ENCODE results near the gene RXFP2.

Gene RXFP2, protein sequence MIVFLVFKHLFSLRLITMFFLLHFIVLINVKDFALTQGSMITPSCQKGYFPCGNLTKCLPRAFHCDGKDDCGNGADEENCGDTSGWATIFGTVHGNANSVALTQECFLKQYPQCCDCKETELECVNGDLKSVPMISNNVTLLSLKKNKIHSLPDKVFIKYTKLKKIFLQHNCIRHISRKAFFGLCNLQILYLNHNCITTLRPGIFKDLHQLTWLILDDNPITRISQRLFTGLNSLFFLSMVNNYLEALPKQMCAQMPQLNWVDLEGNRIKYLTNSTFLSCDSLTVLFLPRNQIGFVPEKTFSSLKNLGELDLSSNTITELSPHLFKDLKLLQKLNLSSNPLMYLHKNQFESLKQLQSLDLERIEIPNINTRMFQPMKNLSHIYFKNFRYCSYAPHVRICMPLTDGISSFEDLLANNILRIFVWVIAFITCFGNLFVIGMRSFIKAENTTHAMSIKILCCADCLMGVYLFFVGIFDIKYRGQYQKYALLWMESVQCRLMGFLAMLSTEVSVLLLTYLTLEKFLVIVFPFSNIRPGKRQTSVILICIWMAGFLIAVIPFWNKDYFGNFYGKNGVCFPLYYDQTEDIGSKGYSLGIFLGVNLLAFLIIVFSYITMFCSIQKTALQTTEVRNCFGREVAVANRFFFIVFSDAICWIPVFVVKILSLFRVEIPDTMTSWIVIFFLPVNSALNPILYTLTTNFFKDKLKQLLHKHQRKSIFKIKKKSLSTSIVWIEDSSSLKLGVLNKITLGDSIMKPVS

DNA sequence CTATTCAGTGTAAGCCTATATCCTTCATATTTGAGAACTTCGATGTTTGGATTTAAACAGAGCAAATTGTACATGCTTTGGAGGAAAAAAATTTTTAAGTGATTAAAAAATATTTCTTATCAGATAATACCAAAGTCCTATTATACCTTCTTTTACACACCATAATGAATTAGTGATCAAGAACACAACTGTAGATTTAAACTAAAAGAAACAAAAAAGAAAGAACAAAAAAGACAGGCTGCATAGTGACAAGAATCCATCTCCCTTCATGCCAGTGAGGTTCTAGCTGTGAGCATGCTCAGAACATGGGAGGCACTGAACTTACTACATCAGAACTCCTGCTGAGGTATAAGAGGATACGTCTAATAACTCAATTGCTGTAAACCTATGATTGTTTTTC is at the start of gene RXFP2:
Gene RXFP2 (plus strand): TSS at position 301 of the 400 bp plus-strand sequence. CDS start 87 bp downstream, at position 388.
- no peak for DNase-seq

DNA sequence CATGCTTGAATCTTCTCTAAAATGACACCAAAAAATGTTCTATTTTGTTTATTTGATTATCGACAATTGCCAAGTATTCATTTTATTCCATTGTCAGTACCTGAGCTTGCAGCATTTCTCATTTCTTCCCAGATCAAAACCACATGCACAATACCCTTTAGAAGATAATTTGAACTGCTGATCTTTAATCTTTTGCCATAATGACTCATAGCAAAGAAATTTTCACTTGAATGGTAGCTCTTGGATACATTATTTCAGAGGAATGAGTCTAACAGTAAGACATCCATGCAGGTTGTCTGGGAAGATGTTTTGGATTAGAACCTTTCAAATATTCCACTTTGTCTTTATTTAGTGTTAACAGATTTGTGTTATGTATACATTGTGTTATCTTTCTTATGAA is 42.0 kb upstream of the RXFP2 start:
- no peak for DNase-seq

DNA sequence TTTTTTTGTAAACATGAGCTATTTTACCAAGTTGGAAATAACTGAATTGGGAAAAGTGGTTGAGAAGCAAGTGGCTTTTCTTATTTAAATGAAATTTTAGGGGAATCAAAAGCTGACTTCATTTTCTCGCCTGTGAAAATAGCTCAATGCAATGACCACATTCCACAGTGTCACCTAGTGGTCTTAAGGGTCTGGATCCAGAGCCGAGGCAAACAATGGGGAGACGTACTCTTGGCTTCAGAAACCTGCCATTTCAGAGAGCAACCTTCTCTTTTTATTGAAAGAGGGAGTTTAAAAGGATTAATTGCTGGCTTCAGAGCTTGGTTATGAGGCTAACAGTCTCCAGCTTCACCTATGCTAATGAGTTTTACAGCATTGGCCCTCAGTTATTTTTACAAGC is 39.7 kb upstream of the RXFP2 start:
- DNase-seq = no peak

DNA sequence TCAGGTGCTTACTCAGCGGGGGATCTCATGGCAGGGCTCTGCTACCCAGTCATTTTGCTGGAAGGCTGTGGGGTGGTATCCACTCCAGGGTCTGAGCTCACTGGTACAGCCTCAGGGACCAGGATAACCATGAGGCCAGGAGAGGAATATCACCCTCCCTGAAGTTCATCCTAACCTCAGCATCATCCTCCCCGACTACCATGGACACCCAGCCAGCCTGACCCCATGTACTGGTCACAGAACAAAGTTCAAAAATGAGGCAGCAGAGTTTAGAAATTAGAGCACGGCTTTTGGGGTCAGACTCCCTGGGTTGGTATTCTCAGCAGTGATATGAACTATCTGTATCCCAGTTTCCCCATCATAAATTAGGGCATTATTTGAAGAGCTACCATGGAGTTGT is 35.5 kb upstream of the RXFP2 start:
- DNase-seq = no peak

DNA sequence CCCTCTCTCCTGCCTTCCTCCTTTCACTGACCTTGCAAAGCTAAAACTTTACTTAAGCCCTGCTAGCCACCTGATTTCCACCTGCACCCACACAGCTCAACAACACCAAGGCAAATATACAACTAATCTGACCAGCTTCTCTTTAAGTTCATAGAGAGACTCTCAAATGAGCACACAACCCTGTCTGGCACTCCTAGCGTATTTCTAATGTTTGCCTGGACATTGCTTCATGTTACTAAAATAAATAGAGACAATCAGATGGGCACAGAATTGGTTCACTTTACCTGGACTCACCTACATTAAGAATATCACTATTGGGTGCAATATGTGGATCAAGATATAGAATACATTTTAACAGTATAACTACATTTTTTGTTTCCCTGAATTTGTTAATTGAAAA is 33.2 kb upstream of the RXFP2 start:
- no peak for DNase-seq

DNA sequence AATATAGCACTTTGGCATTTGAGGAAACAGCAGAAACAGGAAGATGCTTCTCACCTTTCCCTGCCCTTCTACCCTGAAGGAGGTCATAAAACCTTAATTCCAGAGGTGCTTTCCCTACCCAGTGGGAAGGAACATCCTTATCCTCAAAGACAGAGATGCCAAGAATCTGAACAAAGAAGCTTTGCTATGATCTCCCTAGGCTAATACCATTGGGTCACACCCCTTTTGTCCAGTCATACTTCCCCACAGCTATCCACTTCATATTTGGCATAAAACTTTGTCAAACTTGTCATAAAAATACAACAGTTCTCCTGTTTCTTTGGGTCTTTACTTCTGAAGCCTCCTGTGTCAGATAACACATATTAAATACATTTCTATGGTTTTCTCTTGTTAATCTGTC is 21.7 kb upstream of the RXFP2 start:
- no peak for DNase-seq

DNA sequence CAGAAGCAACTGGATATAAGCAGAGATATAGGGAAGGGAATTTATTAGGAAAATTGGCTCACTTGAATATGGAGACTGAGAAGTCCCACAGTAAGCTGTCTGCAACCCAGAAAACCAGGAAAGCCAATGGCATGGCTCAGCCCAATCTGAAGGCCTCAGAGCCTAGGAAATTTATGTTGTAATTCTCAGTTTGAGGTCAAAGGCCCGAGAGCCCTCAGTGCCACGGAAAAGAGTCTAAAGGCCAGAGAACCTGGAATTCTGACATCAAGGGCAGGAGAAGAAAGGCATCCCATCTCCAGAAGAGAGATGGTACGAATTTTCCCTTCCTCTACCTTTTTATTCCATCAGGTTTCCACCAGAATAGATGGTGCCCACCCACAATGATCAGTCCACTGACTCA is 20.1 kb upstream of the RXFP2 start:
- DNase-seq = no peak

DNA sequence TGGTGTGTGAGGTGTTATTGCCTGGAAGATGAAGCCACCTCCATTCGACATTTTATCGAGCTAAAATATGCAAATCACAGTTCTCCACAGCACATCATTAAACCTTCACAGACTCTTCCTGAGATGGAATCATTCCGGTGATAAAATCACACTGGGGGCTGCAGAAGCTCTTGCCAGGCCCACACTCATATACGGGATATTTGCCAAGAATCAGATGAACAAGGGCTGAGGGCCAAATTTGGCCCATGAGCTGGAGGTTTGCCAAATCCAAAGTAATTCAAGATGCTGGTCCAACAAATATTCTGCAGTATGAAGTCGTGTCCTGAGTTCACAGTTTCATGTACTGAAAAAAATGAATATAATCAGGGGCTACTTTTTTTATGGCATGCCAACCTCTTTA is 16.7 kb upstream of the RXFP2 start:
- no peak for DNase-seq

DNA sequence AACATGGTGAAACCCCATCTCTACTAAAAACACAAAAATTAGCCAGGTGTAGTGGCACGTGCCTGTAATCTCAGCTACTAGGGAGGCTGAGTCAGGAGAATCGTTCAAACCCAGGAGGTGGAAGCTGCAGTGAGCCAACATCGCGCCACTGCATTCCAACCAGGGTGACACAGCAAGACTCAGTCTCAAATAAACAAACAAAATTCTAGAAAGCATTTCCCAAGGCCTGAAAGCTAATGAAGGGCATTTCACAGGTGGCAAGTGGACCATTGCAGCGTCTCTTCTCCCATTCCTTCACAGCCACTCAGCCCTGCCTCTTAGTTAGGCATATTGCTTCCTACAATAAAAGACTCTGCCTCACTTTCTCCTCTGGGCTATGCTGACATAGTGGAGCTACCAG is 13.5 kb upstream of the RXFP2 start:
- DNase-seq = no peak

DNA sequence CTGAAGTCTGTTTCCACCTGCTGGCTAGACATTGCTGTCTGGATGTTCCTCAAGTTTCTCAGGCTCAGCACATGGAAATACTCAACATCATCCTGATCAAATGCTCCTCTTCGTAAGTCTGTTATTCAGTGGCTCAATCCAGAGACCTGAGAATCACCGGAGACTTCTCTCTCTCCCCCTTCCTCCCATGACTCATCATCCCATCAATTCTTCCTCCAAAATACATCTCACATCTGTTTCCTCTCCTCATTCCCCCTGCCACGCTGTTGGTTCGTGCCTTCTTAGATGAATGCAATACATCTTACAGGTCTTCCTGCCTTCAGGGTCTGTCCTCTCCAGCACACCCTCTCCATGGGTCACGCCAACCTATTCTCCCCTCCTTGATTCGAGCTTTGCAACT is 7.4 kb upstream of the RXFP2 start:
- no peak for DNase-seq

DNA sequence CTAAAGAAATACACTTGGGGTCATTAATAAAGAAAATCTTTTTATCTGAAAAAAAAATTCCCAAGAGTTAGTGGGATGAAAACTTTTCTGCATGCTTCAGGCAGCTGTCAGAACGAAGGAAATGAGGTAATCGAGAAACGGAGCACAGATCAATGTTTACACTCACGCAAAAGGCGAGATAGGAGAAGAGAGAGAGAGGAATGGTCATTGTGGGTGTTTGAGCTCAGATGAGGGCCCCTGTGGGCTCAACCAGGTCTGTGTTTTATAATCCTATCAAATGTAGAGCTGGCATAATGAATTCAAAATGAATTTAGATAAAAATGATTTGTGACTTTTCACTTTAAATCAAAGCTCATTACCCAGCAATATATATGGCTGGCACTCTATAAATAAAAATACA is 6.3 kb upstream of the RXFP2 start:
- DNase-seq = no peak

DNA sequence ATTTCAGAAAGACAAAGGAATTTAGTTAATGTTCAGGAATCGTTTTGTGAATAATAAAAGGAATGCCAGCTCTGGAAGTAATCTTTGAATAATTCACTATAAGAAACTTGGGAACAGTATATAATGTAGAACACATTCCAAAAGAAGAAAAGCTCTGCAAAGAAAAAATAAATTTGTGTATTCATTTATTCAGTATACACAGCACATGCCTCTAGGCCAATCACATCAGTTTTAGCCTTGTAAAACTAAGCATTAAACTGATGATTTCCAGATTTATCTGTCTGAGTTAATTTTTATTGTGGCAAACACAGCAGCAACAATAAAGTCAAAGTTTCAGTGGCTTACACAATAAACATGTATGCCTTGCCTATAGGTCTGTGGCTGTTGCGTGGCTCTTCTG is 5.7 kb upstream of the RXFP2 start:
- no peak for DNase-seq

DNA sequence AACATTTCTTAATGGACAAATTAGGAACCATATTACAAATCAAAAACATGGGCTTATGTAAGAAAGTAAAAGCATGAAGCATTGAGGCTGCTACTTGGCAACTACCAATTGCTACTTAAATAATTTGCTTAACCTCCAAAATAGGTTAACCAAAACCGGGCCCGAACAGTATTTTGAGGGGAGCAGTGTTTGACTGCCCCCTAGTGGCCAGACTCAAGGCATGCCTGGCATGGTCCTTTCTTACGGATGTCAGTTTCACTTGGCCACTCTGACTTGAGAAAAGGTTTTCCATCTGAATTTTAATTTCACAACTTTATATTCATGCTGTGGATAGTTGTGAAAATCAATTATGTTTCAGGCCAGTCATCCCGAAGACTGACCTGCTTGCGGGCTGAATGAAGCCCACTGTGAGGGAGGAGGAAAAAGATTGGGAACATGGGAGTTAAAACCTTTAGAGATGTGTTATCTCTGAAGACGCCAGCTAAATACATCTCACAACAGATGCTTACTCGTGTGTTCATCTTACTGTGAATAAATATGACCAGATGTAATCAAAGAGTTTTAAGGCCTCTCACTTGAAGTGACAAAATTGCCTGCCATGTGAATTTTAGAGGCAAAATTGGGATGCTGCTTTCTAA is 2.9 kb downstream of the RXFP2 start:
- DNase-seq = peak; percentile 58 to 72

DNA sequence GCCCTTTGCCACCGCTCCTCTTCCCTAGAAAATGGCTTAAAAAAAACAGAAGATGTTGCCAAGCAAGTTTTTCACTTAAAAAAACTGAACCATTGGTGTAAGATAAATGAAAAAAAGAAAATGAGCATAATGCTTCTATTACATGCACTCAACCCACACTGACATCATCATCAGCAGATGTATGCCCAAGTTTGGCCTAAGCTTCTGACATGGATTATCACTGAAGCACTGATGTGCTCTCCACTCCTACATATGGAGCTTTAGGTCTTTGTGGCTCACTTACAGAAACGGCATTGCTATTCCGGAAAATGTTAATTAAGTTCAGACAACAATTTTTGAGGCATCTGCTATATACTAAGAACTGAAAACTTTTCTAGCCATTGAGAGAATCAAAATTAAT is 8.0 kb downstream of the RXFP2 start:
- no peak for DNase-seq

DNA sequence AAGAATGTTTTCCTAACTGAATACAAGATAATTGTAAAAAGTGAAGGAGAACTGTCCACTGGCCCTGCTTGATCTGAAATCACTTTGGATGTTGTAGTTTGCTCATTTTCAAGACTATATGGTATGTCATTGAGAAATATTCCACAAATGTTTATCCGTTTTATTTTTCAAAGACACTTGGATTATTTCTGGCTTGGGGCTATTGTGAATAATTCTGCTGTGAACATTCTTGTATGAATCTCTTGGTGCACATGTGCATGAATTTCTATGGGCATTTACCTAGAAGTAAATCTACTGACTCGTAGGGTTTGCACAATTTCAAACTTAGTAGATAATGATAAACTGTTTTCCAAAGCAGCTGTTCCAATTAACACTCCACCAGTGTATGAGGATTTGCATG is 8.6 kb downstream of the RXFP2 start:
- no peak for DNase-seq

DNA sequence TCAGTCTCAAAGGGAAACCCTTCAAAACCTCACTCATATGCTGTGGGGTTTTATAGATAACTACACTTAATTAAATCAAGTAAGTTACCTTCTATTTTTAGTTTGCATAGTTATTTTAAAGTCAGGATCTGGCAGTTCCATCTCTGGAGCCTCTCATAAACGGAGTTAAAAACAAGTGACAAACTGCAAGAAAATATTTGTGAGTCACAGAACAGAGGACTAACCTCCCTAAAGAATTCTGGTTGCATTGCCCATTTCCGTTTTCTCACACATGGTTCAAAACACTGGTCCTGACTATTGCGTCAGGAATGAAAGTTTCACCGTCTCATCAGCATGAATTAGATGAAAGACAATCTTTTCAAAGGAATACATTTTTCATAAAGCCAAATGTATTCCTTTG is 10.6 kb downstream of the RXFP2 start:
- DNase-seq = no peak

DNA sequence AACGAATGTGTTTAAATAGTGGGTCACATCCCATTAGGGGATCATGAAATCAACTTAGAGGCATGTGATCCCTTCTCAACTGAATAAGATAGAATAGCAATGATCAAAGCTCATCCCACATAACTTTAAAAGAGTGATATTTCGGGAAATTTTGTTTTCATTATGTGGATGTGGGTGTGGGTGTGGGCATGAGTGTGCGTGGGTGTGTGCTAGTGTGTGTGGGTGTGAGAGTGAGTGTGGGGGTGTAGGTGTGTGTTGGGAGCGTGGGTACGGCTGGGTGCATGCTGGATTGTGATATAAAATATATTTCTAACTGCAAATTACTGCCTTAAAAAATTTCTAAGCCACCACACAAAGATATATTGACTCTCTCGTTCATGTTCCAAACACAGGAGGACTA is 15.9 kb downstream of the RXFP2 start:
- no peak for DNase-seq

DNA sequence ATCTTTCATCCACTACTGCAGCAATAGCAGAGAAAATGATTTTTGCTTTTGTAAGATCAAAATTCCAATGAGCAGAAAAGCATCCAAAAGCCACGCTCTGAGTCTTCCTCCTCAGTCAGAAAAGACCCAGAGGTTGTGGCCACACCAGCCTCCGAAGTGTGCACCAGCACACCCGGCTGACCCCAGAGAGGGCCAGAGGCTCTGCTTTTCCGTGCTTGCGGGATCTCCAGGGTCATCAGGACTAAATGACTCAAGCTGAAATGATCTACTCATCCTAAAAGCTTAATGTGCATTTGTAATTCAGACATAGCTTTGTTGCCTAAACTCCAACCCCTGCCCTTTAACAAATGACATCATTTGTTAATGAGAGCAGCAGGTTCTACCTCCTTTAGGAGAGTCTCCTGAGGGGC is 16.5 kb downstream of the RXFP2 start:
- no peak for DNase-seq

DNA sequence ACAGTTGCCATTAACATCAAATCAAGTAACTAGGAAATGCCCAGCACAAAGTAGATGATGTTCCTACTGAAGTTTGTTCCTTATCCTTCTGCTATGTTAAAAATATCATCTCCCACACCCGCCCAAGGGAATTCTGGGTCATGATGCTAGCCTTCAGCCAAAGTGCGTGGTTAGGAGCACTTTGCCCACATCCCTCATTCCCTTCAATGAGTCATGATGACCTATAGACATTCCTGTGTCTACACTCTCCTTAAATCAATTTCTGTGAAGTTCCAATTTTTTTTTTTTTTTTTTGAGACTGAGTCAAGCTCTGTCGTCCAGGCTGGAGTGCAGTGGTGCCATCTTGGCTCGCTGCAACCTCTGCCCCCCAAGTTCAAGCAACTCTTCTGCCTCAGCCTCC is 17.0 kb downstream of the RXFP2 start:
- DNase-seq = no peak

DNA sequence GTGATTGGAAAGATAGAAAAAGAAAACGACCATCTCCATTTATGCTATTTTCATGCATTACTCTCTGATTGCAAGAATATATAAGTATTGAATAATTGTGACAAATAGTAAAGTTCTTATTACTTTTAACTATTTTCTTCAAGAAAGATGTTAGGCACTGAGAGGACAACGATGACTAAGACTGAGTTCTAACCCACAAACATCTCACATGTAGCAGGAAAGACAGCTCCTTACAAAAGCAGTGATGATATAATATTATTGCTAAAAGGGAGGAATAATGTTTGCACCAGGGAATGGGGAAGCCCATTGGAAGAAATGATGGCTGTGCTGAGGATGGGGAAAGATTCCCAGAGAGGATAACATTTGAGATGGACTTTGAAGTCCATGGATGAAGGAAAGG is 22.6 kb downstream of the RXFP2 start:
- DNase-seq = no peak

DNA sequence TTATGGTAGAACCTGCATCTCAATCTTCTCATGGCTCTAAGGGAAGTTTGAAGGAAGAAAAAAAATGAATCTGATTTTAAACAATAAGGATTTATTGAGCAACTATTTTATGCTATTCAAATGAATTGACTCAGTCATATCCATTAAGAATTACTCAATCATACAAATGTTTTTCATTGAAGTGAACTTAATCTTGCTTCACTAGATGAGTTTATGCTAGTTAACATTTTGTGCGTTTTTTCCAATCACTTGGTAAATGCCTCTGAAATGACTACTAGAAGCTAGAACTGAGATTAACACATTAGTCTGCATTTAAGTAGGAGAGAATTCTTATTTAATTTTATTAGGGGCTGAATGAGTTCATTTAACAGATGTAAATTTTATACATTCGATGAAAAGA is 25.2 kb downstream of the RXFP2 start:
- no peak for DNase-seq

DNA sequence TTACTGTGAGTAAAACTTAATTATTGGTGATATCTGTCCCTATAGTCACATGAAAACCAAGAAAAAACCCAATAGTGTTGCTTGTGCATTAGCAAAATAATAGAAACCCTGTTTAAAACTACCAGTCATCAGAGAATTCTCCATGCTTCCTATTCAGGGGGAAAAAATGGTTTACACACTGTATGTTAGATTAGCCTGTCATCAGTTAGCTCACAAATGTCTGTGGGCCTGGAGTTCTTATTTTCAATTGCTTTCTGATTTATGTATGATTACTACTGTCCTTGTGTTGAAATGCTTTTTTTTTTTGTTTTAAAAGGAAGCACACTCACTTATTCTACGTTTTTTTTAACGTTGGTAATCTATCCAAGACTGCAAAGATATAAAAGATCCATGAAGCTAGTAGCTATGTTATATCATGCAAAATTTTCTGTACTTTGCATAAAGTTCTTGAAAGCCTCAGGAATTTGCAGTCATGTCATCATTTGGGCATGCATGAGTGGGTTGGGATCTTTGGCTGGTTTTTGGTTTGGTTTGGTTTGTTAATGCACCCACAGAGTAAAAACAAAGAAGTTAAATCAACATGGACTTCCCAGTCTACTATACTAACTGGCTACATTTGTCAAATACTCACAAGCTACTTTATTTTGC is 25.9 kb downstream of the RXFP2 start:
- no peak for DNase-seq

DNA sequence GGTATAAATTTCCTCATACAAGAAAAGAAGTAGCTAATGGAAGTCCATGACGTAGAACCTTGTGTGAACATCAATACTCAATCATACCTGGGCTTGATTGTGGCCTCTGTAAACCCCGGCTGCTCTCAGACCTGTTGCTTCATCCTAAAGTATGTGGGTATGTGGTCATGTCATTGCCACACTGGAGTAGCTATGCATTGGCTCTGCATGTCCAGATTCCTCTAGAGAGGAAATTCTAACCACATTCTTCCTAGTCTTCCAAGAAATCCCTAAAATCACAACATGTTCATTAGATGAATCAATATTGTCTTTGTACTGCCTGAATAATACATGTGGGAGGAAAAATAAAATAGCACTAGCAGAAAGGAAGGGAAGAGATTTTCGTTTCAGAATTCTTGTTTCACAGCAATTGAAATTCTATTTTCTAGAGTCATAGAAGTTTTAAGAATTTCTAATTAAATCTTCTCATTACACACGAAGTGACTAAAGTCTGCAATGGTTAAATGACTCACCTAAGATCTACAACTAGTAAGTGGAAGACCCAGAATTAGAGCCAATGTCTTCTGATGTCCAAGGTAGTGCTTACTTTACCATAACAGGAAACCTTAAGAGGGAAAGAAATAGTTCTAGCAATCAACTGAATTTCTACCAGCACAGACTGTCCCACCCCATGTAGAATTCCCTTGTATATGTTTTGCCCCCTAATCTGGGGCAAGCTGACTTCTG is 28.0 kb downstream of the RXFP2 start:
- no peak for DNase-seq

Data from NCI-H1930 (cell line).